DND-41 (cell line): ENCODE results near the gene ST6GALNAC2.

Source experiments
- ATAC-seq: fragments of 200-7000 bp; cut with Tn5 transposase; 3 replicates; pipeline ENCODE4 v1.9.1; 2021; ENCODE audit warnings: low read depth; ENCODE audit not compliant: insufficient read depth
- DNase-seq: peaks from one replicate; pipeline ENCODE4 v3.0.0-alpha.2; 2020
- H2AFZ ChIP-seq: 2 replicates; pipeline ENCODE4 v1.6.0; 2012; ENCODE audit warnings: low read depth, low read length
- H3K27ac ChIP-seq: 2 replicates; pipeline ENCODE4 v1.5.1; 2012; ENCODE audit warnings: low read length, inconsistent platforms
- H3K27me3 ChIP-seq: fragments of 200-600 bp; sonication (generic); 2 replicates; pipeline ENCODE4 v1.6.0; 2012; ENCODE audit warnings: low read length, mild to moderate bottlenecking, inconsistent platforms; ENCODE audit not compliant: insufficient read depth, poor library complexity
- H3K36me3 ChIP-seq: 2 replicates; pipeline ENCODE4 v1.5.1; 2012; ENCODE audit warnings: low read length, inconsistent platforms; ENCODE audit not compliant: insufficient read depth
- H3K4me1 ChIP-seq: 2 replicates; pipeline ENCODE4 v1.5.1; 2012; ENCODE audit warnings: mild to moderate bottlenecking, low read length; ENCODE audit not compliant: insufficient read depth
- H3K4me2 ChIP-seq: 2 replicates; pipeline ENCODE4 v1.6.0; 2012; ENCODE audit warnings: mild to moderate bottlenecking, moderate library complexity, low read length, inconsistent platforms; ENCODE audit not compliant: insufficient read depth
- H3K4me3 ChIP-seq, 2 experiments: fragments of 200-600 bp in 1 of 2; shearing (Covaris generic) in 1 of 2; 2 replicates each; pipeline ENCODE4 v1.5.1; 2012 to 2016; ENCODE audit warnings: inconsistent platforms in 2 of 2, low read length in 2 of 2, mild to moderate bottlenecking in 2 of 2, low read depth in 1 of 2, moderate library complexity in 1 of 2
- H3K79me2 ChIP-seq: 2 replicates; pipeline ENCODE4 v1.6.0; 2012; ENCODE audit warnings: low read length, inconsistent platforms; ENCODE audit not compliant: insufficient read depth
- H3K9ac ChIP-seq: 2 replicates; pipeline ENCODE4 v1.6.0; 2012; ENCODE audit warnings: low read depth, mild to moderate bottlenecking, inconsistent platforms, low read length, moderate library complexity
- H3K9me3 ChIP-seq: 2 replicates; pipeline ENCODE4 v1.5.1; 2012; ENCODE audit warnings: low read length, moderate library complexity, mild to moderate bottlenecking, inconsistent platforms; ENCODE audit not compliant: insufficient read depth, severe bottlenecking
- H4K20me1 ChIP-seq: 2 replicates; pipeline ENCODE4 v1.6.0; 2012; ENCODE audit warnings: low read length; ENCODE audit not compliant: insufficient read depth
- CTCF ChIP-seq: IDR thresholded peaks from 2 replicates; pipeline ENCODE4 v1.5.1; 2012; ENCODE audit warnings: borderline replicate concordance, low read length, moderate library complexity, mild to moderate bottlenecking; ENCODE audit not compliant: poor library complexity, severe bottlenecking; ENCODE audit errors: extremely low read depth
- EZH2 ChIP-seq: IDR thresholded peaks from 3 replicates; pipeline ENCODE4 v1.6.1; 2012; ENCODE audit warnings: borderline replicate concordance, low read depth, mild to moderate bottlenecking, moderate library complexity, low read length, inconsistent platforms; ENCODE audit not compliant: severe bottlenecking

ST6GALNAC2 gene

GRCh38 chr17:76569607-76570279 is 15.9 kb downstream of the ST6GALNAC2 start:
- peaks cover 32% of the 10 kb centered on the region; the same call in 1 of the 2 replicates for H4K20me1 ChIP-seq
- H3K9ac ChIP-seq = no peak overlapping the region
- no peak for DNase-seq
- H3K4me2 ChIP-seq = no peak overlapping the region
- no peaks in the 10 kb centered on the region for H3K9me3 ChIP-seq
- no peak for ATAC-seq
- H3K4me3 ChIP-seq = no peak overlapping the region
- H3K79me2 ChIP-seq = no peaks in the 10 kb centered on the region
- peaks cover 23% of the 10 kb centered on the region for H3K36me3 ChIP-seq
- no peaks in the 10 kb centered on the region for H3K27me3 ChIP-seq
- TF ChIP-seq EZH2 = no peak
- TF ChIP-seq CTCF = no peak
- no peaks in the 10 kb centered on the region; the same call in 1 of the 2 replicates for H3K4me1 ChIP-seq
- H2AFZ ChIP-seq = no peak overlapping the region
- H3K27ac ChIP-seq = no peak overlapping the region

GRCh38 chr17:76568811-76569221 is 16.8 kb downstream of the ST6GALNAC2 start:
- Histone ChIP-seq H3K27ac (no peak overlapping the region), H3K36me3 (peaks cover 26% of the 10 kb centered on the region), H2AFZ (no peak overlapping the region), H3K9me3 (no peaks in the 10 kb centered on the region), H3K4me3 (no peak overlapping the region), H3K79me2 (no peaks in the 10 kb centered on the region), H4K20me1 (peaks cover 37% of the 10 kb centered on the region; the same call in 1 of the 2 replicates), H3K4me2 (no peak overlapping the region), H3K9ac (no peak overlapping the region), H3K27me3 (no peaks in the 10 kb centered on the region), H3K4me1 (no peaks in the 10 kb centered on the region; the same call in 1 of the 2 replicates)
- ATAC-seq = no peak
- no peak for DNase-seq
- TF ChIP-seq CTCF = no peak
- no peak for TF ChIP-seq EZH2

GRCh38 chr17:76567634-76568432 is 17.8 kb downstream of the ST6GALNAC2 start:
- H3K79me2 ChIP-seq = peaks cover 3% of the 10 kb centered on the region; the same call in 1 of the 2 replicates
- H3K27ac ChIP-seq = no peak overlapping the region
- H3K9me3 ChIP-seq = no peaks in the 10 kb centered on the region
- no peak overlapping the region for H3K4me2 ChIP-seq
- no peak overlapping the region for H3K4me3 ChIP-seq
- H3K9ac ChIP-seq = no peak overlapping the region
- no peak for DNase-seq
- no peaks in the 10 kb centered on the region for H3K27me3 ChIP-seq
- H2AFZ ChIP-seq = no peak overlapping the region
- H4K20me1 ChIP-seq = peaks cover 39% of the 10 kb centered on the region; the same call in 1 of the 2 replicates
- H3K4me1 ChIP-seq = peaks cover 1% of the 10 kb centered on the region; the same call in 1 of the 2 replicates
- no peak for TF ChIP-seq CTCF
- TF ChIP-seq EZH2 = no peak
- H3K36me3 ChIP-seq = peaks cover 32% of the 10 kb centered on the region
- ATAC-seq = peak; percentile 27; the same call in 1 of the 3 replicates
